HEK293T (cell line): ENCODE data around the gene RBM6.

ENCODE experiments used
- BHLHE40 ChIP-seq: fragments of 450-650 bp; IDR thresholded peaks from 2 replicates; pipeline ENCODE4 v1.6.1; 2016; ENCODE audit warnings: mild to moderate bottlenecking, moderate library complexity, borderline replicate concordance
- CTBP1 ChIP-seq: fragments of 450-650 bp; IDR thresholded peaks from 2 replicates; pipeline ENCODE4 v1.6.1; 2016; ENCODE audit warnings: borderline replicate concordance
- FOXA1 ChIP-seq: fragments of 450-650 bp; IDR thresholded peaks from 2 replicates; pipeline ENCODE4 v1.6.1; 2016; ENCODE audit warnings: mild to moderate bottlenecking
- LEF1 ChIP-seq: fragments of 450-650 bp; IDR thresholded peaks from 2 replicates; pipeline ENCODE4 v1.6.1; 2017; ENCODE audit warnings: mild to moderate bottlenecking, borderline replicate concordance
- PKNOX1 ChIP-seq: fragments of 450-650 bp; IDR thresholded peaks from 2 replicates; pipeline ENCODE4 v1.6.1; 2016
- SP1 ChIP-seq: fragments of 450-650 bp; IDR thresholded peaks from 2 replicates; pipeline ENCODE4 v1.6.1; 2017
- TARDBP ChIP-seq: fragments of 450-650 bp; IDR thresholded peaks from 2 replicates; pipeline ENCODE4 v1.6.1; 2016
- ZNF384 ChIP-seq: fragments of 450-650 bp; IDR thresholded peaks from 2 replicates; pipeline ENCODE4 v1.6.1; 2016

GRCh38 chr3:49895791-49896190 lies 44.2 kb upstream of the RBM6 start:
- TF ChIP-seq ZNF384 (no peak), SP1 (no peak), CTBP1 (no peak), FOXA1 (no peak), TARDBP (no peak), PKNOX1 (no peak), BHLHE40 (no peak), LEF1 (no peak)
